K562 (cell line): ENCODE measurements around the gene MPZL1. TPM values are rescaled to one million over a fixed set of nuclear protein-coding genes. Genes with fewer than 3 reads are reported as not detected.

ENCODE experiments used
- ELF2 ChIP-seq: fragments of 250-450 bp; sonication (Bioruptor Pico); IDR thresholded peaks from 2 replicates; pipeline ENCODE4 v1.5.0; 2021; ENCODE audit warnings: mild to moderate bottlenecking
- GABPB2 ChIP-seq: fragments of 250-450 bp; sonication (Bioruptor Pico); conservative IDR thresholded peaks from 2 replicates; pipeline ENCODE4 v1.5.1; 2021; ENCODE audit warnings: mild to moderate bottlenecking
- GTF3C2 ChIP-seq: IDR thresholded peaks from 3 replicates; pipeline ENCODE4 v1.6.1; 2011; ENCODE audit warnings: borderline replicate concordance, mild to moderate bottlenecking, moderate library complexity; ENCODE audit not compliant: insufficient read length; ENCODE audit errors: extremely low read depth
- RNF219 ChIP-seq: fragments of 250-450 bp; sonication (Bioruptor Pico); IDR thresholded peaks from 2 replicates; pipeline ENCODE4 v1.5.0; 2022; ENCODE audit warnings: mild to moderate bottlenecking
- SMC3 ChIP-seq: conservative IDR thresholded peaks from 2 replicates; pipeline ENCODE4 v1.6.1; 2011; ENCODE audit warnings: low read depth, low read length, improper control_type of control experiment; ENCODE audit not compliant: insufficient read depth
- ZBTB40 ChIP-seq, 2 experiments: fragments of 450-650 bp in 1 of 2; sonication (generic) in 1 of 2; formaldehyde crosslinking in 1 of 2; IDR thresholded peaks; 2 replicates each; pipeline versions ENCODE4 v1.7.1 to v1.9.0; 2016 to 2022; ENCODE audit warnings: inconsistent platforms in 1 of 2, mild to moderate bottlenecking in 1 of 2, missing genetic modification reagents in 1 of 2
- polyA plus RNA-seq, 8 experiments: library from polyadenylated mRNA; depleted of rRNA in 4 of 8; stranded (reverse) in 5 of 8; unstranded in 3 of 8; fragments of >200 nt; fragmentation: Nextera tagmentation in 2 of 8; fragmentation: Illumina TruSeq in 1 of 8; extraction: Ambion mirVana in 2 of 8; extraction: Trizol in 1 of 8; gene quantifications; 2 replicates each; pipeline versions ENCODE4 v1.2.1 to v1.2.3, GENCODE V29; 2011 to 2014; ENCODE audit warnings: inconsistent platforms in 1 of 8, missing spikeins in 1 of 8
- total RNA-seq, 7 experiments: library from RNA; depleted of rRNA in 6 of 7; stranded (reverse); fragments of >200 nt in 6 of 7; fragmentation: Illumina TruSeq in 2 of 7; extraction: Trizol in 2 of 7; gene quantifications; 2 replicates each; pipeline versions ENCODE4 v1.2.1 to v1.2.3, GENCODE V29; 2011 to 2021; ENCODE audit warnings: low replicate concordance in 1 of 7
- TF ChIP-seq, protein P1 (sequence below): fragments of 450-650 bp; IDR thresholded peaks from 2 replicates; pipeline ENCODE4 v1.7.0; 2016; ENCODE audit warnings: borderline replicate concordance

MPZL1 gene
- total and polyA plus RNA-seq, 9 of the 15 experiments (the other 6 are each of a cell fraction or from before 2014, with no cell fraction given) = 14.5 to 153 (median 66.5) TPM

- TF ChIP-seq ELF2 (no peak; the same call in 1 of the 2 replicates), GABPB2 (no peak), GTF3C2 (peak; percentile 91), SMC3 (peak; percentile 62; the same call in 1 of the 2 replicates), ZBTB40 (IDR thresholded peaks at IDR 0.05) (peak; percentile 92), ZBTB40 (CRISPR knock-in tag; IDR thresholded peaks at IDR 0.05) (no peak), RNF219 (no peak)
- TF ChIP-seq, protein P1, sequence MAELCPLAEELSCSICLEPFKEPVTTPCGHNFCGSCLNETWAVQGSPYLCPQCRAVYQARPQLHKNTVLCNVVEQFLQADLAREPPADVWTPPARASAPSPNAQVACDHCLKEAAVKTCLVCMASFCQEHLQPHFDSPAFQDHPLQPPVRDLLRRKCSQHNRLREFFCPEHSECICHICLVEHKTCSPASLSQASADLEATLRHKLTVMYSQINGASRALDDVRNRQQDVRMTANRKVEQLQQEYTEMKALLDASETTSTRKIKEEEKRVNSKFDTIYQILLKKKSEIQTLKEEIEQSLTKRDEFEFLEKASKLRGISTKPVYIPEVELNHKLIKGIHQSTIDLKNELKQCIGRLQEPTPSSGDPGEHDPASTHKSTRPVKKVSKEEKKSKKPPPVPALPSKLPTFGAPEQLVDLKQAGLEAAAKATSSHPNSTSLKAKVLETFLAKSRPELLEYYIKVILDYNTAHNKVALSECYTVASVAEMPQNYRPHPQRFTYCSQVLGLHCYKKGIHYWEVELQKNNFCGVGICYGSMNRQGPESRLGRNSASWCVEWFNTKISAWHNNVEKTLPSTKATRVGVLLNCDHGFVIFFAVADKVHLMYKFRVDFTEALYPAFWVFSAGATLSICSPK = peak; percentile 42; the same call in 1 of the 2 replicates
These were observed 6.4 kb upstream of the MPZL1 start (continued) for GRCh38 chr1:167715157-167715999.
